Karpas-422 (cell line): ENCODE data around the gene PTCD1. TPM values are rescaled to one million over a fixed set of nuclear protein-coding genes. Genes with fewer than 3 reads are reported as not detected.
A peak's percentile ranks its signal among the peaks of the same experiment; 100 is the strongest.

Experiments used
- DNase-seq: peaks from one replicate; pipeline ENCODE4 v3.0.0-alpha.2; 2015
- H2AFZ ChIP-seq: fragments of 200-600 bp; sonication (generic); 2 replicates; pipeline ENCODE4 v1.6.1; 2014; ENCODE audit warnings: antibody characterized with exemption, low read length, mixed read lengths
- H3K27ac ChIP-seq: fragments of 200-600 bp; sonication (generic); 2 replicates; pipeline ENCODE4 v1.5.1; 2014; ENCODE audit warnings: mild to moderate bottlenecking, low read length, moderate library complexity
- H3K27me3 ChIP-seq: fragments of 200-600 bp; sonication (generic); 2 replicates; pipeline ENCODE4 v1.6.1; 2014; ENCODE audit warnings: low read length, mixed read lengths
- H3K36me3 ChIP-seq: fragments of 200-600 bp; sonication (generic); 2 replicates; pipeline ENCODE4 v1.6.1; 2014; ENCODE audit warnings: low read length, mixed read lengths; ENCODE audit not compliant: insufficient read depth
- H3K4me1 ChIP-seq: fragments of 200-600 bp; sonication (generic); 2 replicates; pipeline ENCODE4 v1.6.1; 2014; ENCODE audit warnings: mild to moderate bottlenecking, low read length, mixed read lengths
- H3K4me2 ChIP-seq: fragments of 200-600 bp; sonication (generic); 2 replicates; pipeline ENCODE4 v1.6.1; 2014; ENCODE audit warnings: low read length, low read depth, mild to moderate bottlenecking; ENCODE audit not compliant: poor library complexity, severe bottlenecking
- H3K4me3 ChIP-seq: fragments of 200-600 bp; sonication (generic); 2 replicates; pipeline ENCODE4 v1.5.1; 2014; ENCODE audit warnings: mild to moderate bottlenecking, antibody characterized with exemption, low read length, mixed read lengths
- H3K79me2 ChIP-seq: fragments of 200-600 bp; sonication (generic); 2 replicates; pipeline ENCODE4 v1.6.1; 2014; ENCODE audit warnings: mild to moderate bottlenecking, low read length, mixed read lengths
- H3K9ac ChIP-seq: fragments of 200-600 bp; sonication (generic); 2 replicates; pipeline ENCODE4 v1.6.0; 2014; ENCODE audit warnings: low read length
- H3K9me2 ChIP-seq: fragments of 200-600 bp; sonication (generic), shearing (Covaris generic); replicated peaks from 2 replicates; pipeline ENCODE4 v1.6.0; 2014; ENCODE audit warnings: mild to moderate bottlenecking, low read length, moderate library complexity; ENCODE audit not compliant: insufficient read depth
- H3K9me3 ChIP-seq: fragments of 300-700, 200-600 bp; sonication (generic); 2 replicates; pipeline ENCODE4 v1.6.1; 2014; ENCODE audit warnings: low read length, mixed read lengths
- H4K20me1 ChIP-seq: fragments of 200-600 bp; sonication (generic); 2 replicates; pipeline ENCODE4 v1.6.1; 2014; ENCODE audit warnings: mild to moderate bottlenecking, antibody characterized with exemption, low read length, low read depth; ENCODE audit not compliant: insufficient read depth
- total RNA-seq: library from RNA; depleted of rRNA; stranded (reverse); fragments of >200 nt; shearing (Covaris generic); gene quantifications from 2 replicates; pipeline ENCODE4 v1.2.3, GENCODE V29; 2014; ENCODE audit warnings: low replicate concordance

PTCD1 gene
- total RNA-seq, 1 experiment from 2014 or later, result 2.5 TPM

DNA sequence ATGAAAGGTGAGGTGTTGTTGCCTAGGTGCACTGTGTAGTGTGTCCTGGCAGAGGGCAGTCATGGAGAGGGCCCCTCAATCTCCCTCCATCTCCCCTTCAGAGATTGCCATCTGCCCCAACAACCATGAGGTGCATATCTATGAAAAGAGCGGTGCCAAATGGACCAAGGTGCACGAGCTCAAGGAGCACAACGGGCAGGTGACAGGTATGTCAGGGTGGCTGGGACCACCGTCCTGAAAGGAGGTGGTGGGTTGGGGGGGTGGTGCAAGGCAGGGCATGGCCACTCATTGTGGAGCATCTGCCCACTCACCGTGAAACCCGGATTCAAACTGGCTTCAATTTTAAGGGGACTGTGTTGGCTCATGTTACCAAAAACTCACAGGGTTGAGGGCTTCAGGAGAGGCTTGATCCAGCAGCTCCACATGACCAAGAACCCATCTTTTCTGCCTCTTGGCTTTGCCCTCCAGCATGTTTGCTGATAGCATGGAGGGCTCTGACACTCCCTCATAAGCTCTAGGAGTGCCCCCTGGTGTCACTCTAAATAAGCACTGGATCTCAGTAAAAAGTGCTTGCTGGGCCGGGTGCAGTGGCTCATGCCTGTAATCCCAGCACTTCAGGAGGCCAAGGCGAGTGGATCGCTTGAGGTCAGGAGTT, 51.9 kb downstream of the PTCD1 start:
- Histone ChIP-seq H2AFZ (no peak overlapping the region), H3K9me3 (no peaks in the 10 kb centered on the region), H3K27me3 (no peaks in the 10 kb centered on the region), H3K27ac (no peak overlapping the region), H3K4me1 (no peaks in the 10 kb centered on the region), H3K4me2 (no peak overlapping the region), H4K20me1 (0 out of 2 replicates have a peak, but pooled peaks cover 4% of the 10 kb centered on the region), H3K79me2 (peaks cover 22% of the 10 kb centered on the region), H3K4me3 (no peak overlapping the region), H3K36me3 (0 out of 2 replicates have a peak, but pooled peaks cover 4% of the 10 kb centered on the region), H3K9me2 (no peaks in the 10 kb centered on the region), H3K9ac (no peak overlapping the region)
- DNase-seq, result peak; percentile 83

DNA sequence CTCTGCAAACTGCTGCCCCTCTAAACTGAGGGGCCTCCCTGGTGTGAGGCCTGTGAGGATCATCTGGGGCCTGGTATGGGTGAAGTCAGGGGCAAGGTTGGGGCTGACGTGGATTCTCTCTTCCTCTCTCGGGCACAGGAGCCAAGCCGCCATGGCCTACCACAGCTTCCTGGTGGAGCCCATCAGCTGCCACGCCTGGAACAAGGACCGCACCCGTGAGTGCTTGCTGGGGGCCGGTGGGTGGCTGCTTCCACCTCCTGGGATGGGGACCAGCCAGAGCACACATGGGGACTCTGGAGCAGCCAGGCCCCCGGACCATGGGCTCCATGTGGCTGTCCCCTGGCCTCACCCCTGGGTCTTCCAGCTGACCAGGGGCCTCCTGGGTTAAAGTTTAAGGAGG, 53.0 kb downstream of the PTCD1 start:
- Histone ChIP-seq H3K36me3 (peaks cover 4% of the 10 kb centered on the region; the same call in 1 of the 2 replicates), H3K9ac (no peak overlapping the region), H3K9me3 (no peaks in the 10 kb centered on the region), H3K27me3 (no peaks in the 10 kb centered on the region), H2AFZ (no peak overlapping the region), H3K9me2 (no peaks in the 10 kb centered on the region), H3K27ac (no peak overlapping the region), H3K4me3 (no peak overlapping the region), H4K20me1 (0 out of 2 replicates have a peak, but pooled peaks cover 4% of the 10 kb centered on the region), H3K4me2 (no peak overlapping the region), H3K4me1 (peaks cover 10% of the 10 kb centered on the region), H3K79me2 (peaks cover 34% of the 10 kb centered on the region)
- DNase-seq, result no peak

DNA sequence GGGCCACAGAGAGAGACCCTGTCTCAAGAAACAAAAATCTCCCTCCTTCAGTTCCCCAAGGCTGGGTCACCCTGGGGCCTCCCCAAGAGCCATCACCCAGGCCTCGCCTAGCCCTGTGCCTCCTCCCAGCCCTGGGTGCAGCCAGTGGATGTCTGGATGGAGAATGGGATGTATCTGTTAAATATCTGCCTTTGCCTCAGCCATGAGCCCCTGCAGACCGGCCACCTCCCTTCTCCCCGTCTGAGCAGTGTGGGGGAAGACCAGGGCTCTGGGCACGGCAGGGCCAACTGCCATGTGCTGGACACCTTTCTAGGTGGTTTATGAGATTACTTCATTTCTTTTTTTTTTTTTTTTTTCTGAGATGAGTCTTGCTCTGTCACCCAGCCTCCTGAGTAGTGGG, 54.1 kb downstream of the PTCD1 start:
- Histone ChIP-seq H4K20me1 (0 out of 2 replicates have a peak, but pooled peaks cover 4% of the 10 kb centered on the region), H3K79me2 (peaks cover 44% of the 10 kb centered on the region), H3K36me3 (peaks cover 4% of the 10 kb centered on the region; the same call in 1 of the 2 replicates), H2AFZ (no peak overlapping the region), H3K4me1 (peaks cover 20% of the 10 kb centered on the region), H3K27me3 (no peaks in the 10 kb centered on the region), H3K9me2 (no peaks in the 10 kb centered on the region), H3K27ac (no peak overlapping the region), H3K9me3 (no peaks in the 10 kb centered on the region), H3K4me3 (no peak overlapping the region), H3K9ac (no peak overlapping the region), H3K4me2 (no peak overlapping the region)
- DNase-seq, result no peak

DNA sequence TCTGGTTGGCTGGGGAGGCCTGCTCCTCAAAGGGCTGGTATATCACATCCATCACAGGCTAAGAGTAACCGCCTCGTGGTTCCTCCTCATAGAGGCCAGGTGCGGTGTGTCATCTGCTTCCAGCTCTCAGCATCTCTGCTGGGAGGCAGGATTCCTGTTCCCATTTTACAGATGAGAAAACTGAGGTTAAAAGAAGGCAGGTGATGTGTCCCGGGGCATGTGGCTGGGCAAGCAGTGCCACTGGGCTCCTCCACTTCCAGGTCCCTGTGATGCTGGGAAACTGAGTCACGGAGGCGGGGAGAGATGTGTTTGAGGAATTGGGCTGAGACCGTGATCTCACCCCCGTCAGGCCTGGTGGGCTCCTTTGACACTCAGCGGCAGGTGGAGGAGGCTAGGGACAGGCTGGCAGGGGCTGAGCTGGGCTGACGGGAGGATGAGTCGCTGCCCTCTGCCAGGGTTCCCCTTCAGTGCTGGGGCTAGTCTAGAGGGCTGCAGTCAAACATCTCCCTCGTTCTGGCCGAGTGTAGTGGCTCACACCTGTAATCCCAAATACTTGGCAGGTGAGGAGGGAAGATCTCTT, 54.7 kb downstream of the PTCD1 start:
- H3K79me2 ChIP-seq, result peaks cover 50% of the 10 kb centered on the region
- H3K36me3 ChIP-seq, result peaks cover 4% of the 10 kb centered on the region; the same call in 1 of the 2 replicates
- H3K4me1 ChIP-seq, result peaks cover 26% of the 10 kb centered on the region

DNA sequence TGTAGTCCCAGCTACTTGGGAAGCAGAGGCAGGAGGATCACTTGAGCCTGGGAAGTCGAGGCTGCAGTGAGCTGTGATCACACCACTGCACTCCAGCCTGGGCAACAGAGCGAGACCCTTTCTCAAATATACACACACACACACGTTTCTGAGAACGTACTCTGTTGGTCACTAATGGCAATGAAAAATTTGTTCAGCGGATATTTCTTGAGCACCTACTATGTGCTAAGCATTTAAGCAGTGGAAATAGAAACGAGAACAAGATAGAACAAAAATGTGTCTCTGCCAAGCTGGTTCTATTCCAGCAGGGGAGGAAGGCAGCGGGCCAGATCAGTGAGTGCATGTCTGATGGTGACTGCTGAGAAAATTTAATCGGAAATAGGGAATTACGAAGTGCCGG, 55.4 kb downstream of the PTCD1 start:
- Histone ChIP-seq H3K36me3 (peaks cover 4% of the 10 kb centered on the region; the same call in 1 of the 2 replicates), H3K27me3 (no peaks in the 10 kb centered on the region), H4K20me1 (0 out of 2 replicates have a peak, but pooled peaks cover 4% of the 10 kb centered on the region), H3K27ac (no peak overlapping the region), H2AFZ (no peak overlapping the region), H3K9me2 (no peaks in the 10 kb centered on the region), H3K9me3 (no peaks in the 10 kb centered on the region), H3K9ac (no peak overlapping the region), H3K4me2 (no peak overlapping the region), H3K4me1 (peaks cover 32% of the 10 kb centered on the region), H3K4me3 (no peak overlapping the region), H3K79me2 (peaks cover 50% of the 10 kb centered on the region)
- DNase-seq, result no peak

More for the DNA sequence above, 54.7 kb downstream of the PTCD1 start:
- H3K9me2 ChIP-seq, result no peaks in the 10 kb centered on the region
- no peaks in the 10 kb centered on the region for H3K27me3 ChIP-seq
- H3K4me2 ChIP-seq, result no peak overlapping the region
- no peak overlapping the region for H2AFZ ChIP-seq
- H3K27ac ChIP-seq, result no peak overlapping the region
- 0 out of 2 replicates have a peak, but pooled peaks cover 4% of the 10 kb centered on the region for H4K20me1 ChIP-seq
- H3K9me3 ChIP-seq, result no peaks in the 10 kb centered on the region
- H3K9ac ChIP-seq, result no peak overlapping the region
- no peak overlapping the region for H3K4me3 ChIP-seq
- DNase-seq, result no peak

DNA sequence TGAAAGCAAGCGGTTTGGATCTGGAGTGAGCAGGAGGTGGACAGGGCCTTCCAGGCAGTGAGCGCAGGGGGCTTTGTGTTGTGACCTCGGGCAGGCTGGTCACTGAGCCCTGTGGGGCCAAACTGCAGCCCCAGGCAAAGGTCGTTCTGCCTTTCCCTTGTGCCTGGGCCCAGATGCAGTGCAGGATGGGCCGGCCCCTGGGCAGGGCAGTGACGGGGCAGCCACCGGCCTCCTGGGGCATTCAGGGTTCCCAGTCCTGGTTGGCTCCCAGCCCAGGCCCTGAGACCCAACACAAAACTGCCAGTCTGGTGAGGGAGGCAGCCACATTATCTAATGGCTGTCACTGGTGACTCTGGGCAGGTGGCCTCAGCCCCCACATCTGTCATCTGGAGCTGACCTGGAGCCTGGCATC, 56.9 kb downstream of the PTCD1 start:
- Histone ChIP-seq H3K79me2 (peaks cover 65% of the 10 kb centered on the region), H3K9ac (no peak overlapping the region), H3K27me3 (no peaks in the 10 kb centered on the region), H3K9me3 (no peaks in the 10 kb centered on the region), H4K20me1 (0 out of 2 replicates have a peak, but pooled peaks cover 4% of the 10 kb centered on the region), H3K4me2 (no peak overlapping the region), H3K9me2 (no peaks in the 10 kb centered on the region), H3K36me3 (peaks cover 12% of the 10 kb centered on the region; the same call in 1 of the 2 replicates), H3K4me1 (peaks cover 37% of the 10 kb centered on the region), H3K27ac (no peak overlapping the region; the same call in 1 of the 2 replicates), H2AFZ (no peak overlapping the region), H3K4me3 (no peak overlapping the region)
- DNase-seq, result no peak

DNA sequence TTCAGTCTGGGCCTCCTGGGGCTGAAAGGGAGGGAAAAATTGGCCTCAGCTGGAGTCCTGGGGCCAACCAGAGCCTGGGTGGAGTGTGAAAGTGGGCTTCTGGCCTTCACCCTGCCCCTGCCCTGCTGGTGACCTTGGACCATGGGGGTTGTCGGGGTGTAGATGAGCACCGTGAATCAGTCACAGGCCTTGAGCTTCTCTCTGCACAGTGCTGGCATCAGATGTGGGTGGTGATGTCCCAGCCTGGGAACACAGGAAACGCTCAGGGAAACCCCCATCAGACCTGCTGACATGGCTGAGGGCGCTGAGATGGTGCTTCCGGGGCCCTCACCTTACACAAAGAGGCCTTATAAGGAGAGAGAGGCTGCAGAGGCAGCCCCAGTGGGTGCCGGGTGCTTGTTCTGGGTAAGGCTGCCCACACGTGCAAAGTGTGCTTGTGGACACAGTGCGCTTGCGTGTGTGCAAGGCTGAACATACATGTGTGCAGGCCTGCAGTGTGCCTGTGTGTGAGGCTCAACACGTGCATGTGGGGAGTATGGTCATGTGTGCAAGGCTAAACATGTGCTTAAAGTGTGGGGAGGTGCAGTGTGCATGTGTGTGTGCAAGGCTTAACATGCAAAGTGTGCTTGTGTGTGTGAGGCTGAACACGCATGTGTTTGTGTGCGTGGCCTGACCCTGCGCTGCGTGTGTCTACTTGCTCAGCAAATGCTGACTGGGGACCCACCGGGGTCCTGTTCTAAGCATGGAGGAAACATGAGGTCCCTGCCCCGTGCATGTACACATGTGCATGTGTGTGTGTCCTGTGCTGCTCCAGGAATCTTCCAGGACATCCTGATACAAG, 57.6 kb downstream of the PTCD1 start:
- no peaks in the 10 kb centered on the region for H3K27me3 ChIP-seq
- DNase-seq, result peak; percentile 59
- H4K20me1 ChIP-seq, result 0 out of 2 replicates have a peak, but pooled peaks cover 4% of the 10 kb centered on the region
- peak overlapping the region; percentile 56 for H3K4me3 ChIP-seq
- H3K9me2 ChIP-seq, result no peaks in the 10 kb centered on the region
- H2AFZ ChIP-seq, result no peak overlapping the region
- H3K79me2 ChIP-seq, result peaks cover 71% of the 10 kb centered on the region
- peaks cover 39% of the 10 kb centered on the region for H3K4me1 ChIP-seq
- H3K27ac ChIP-seq, result peak overlapping the region; percentile 87
- H3K4me2 ChIP-seq, result peak overlapping the region; percentile 57
- no peaks in the 10 kb centered on the region for H3K9me3 ChIP-seq
- H3K9ac ChIP-seq, result peak overlapping the region; percentile 72
- H3K36me3 ChIP-seq, result peaks cover 12% of the 10 kb centered on the region; the same call in 1 of the 2 replicates
